Activated CD4-positive, alpha-beta T cell treated with anti-CD3 and anti-CD28 coated beads for 24 hours (primary cell): Measurements from ENCODE around the gene HRG.

Experiments
- DNase-seq, 2 donors: peaks; one replicate each; pipeline ENCODE4 v3.0.0-alpha.2; 2020; ENCODE audit warnings: low read depth in 2 of 2

The HRG gene

DNA sequence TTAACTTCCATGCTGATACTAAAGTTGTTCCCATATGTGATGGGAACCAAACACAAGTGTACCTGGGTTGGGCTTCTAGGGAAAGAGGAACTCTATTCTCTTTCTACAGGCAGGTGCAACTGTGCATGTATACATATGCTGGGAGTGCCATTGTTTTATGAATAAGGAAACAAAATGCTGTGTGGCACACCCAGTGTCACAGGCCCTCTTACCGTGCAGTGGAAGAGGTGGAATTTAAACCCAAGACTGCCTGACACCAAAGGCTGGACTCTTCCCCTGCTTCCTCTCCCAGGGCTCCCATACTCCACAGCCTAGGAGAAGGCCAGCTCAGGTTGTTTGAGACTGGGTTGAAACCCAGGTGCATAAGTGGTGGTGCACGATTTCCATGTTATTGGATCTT lies 27.6 kb upstream of the HRG start:
- DNase-seq = no peak

- DNase-seq = no peak
Observed at GRCh38 chr3:186639778-186640472, 25.9 kb upstream of the HRG start, which contains the start of gene FETUB. Gene FETUB, plus strand, starts transcription at chr3:186640399. Its CDS starts 62 bp downstream, at chr3:186640461.

DNA sequence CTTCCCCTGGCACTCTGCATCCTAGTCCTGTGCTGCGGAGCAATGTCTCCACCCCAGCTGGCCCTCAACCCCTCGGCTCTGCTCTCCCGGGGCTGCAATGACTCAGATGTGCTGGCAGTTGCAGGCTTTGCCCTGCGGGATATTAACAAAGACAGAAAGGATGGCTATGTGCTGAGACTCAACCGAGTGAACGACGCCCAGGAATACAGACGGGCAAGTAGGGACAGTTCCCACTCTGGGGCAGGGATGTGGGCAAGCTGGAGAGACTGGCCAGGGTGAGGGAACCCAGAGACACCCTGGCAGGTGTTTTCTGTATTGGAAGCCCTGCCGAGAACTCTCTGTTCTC lies 25.4 kb upstream of the HRG start:
- DNase-seq = no peak

GRCh38 chr3:186640929-186641328 lies 24.9 kb upstream of the HRG start:
- DNase-seq = no peak

GRCh38 chr3:186642014-186642413 lies 23.8 kb upstream of the HRG start:
- no peak for DNase-seq

DNA sequence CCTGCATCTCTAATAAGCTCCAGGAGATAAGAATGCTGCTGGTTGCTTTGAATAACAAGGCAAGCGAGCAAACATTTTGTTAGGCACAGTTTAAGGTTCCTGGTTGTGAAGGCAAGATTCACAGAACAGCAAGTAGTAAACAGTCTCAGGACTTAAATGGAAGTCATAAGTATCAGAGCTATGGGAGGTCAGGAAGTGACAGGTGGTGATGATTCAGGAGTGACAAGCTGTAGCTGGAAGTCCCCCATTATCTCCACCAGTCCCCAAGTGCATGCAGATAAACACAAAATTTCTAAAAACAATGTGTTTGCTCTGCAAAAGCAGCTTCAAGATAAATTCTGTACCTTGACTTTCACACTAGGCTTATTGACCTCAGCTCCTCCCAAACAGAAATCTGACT lies 22.3 kb upstream of the HRG start:
- no peak for DNase-seq

GRCh38 chr3:186644683-186645082 lies 21.1 kb upstream of the HRG start:
- no peak for DNase-seq

GRCh38 chr3:186646106-186646505 lies 19.7 kb upstream of the HRG start:
- no peak for DNase-seq

DNA sequence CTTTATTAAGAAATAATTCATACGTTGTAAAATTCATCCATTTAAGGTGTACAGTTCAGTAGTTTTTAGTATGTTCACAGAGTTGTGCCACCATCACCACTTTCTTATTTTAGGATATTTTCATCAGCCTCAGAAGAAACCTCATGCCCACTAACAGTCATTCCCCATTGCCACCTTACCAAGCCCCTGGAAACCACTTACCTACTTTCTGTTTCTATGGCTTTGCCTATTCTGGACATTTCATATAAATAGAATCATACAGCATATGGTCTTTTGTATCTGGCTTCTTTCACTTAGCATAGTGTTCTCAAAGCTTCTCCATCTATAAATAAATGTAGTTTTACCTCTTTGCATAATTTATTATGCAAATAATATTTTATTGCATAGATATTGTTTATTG lies 19.0 kb upstream of the HRG start:
- DNase-seq = no peak

- DNase-seq = no peak
Observed at GRCh38 chr3:186648851-186649250, 17.0 kb upstream of the HRG start.

GRCh38 chr3:186651678-186652215 lies 14.1 kb upstream of the HRG start:
- no peak for DNase-seq

GRCh38 chr3:186653080-186653707 lies 12.6 kb upstream of the HRG start:
- DNase-seq = no peak

DNA sequence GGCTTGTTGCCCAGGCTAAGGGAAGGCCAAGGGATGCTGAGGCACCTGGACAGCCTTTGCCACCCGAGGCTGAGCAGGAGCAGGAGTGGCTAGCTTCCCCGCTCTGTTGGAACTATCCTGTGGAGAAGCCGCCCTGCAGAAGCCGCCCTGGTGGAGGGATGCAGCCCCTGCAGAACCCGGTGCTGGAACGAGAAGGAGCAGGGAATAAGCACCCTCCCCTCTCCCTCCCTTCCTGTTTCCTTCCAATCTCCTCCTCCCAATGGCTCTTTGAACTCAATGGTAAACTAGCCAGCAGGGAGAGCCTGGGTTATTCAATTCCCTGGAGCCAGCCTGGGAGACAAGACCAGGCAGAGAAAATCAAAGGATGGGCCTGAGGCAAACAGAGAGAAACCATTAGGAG lies 11.8 kb upstream of the HRG start:
- no peak for DNase-seq

GRCh38 chr3:186663361-186664118 lies 2.3 kb upstream of the HRG start:
- no peak for DNase-seq

DNA sequence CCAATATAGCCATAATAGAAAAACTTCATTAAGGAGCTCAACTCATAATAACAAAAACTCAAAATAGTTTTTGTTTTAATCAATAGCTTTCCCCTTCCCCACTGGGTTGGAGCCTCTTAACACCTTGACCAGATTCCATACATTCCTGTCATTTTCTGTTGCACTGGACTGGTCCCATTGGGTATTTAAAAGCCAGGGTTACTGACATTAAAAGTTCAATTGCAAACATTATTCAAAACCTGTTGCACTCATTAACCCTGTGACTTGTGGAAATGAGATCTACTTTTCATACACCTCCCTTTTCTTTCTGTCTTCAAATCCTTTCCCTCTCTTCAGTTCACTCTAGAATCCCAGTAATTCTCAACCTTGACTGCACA lies 1.7 kb upstream of the HRG start:
- DNase-seq = no peak

DNA sequence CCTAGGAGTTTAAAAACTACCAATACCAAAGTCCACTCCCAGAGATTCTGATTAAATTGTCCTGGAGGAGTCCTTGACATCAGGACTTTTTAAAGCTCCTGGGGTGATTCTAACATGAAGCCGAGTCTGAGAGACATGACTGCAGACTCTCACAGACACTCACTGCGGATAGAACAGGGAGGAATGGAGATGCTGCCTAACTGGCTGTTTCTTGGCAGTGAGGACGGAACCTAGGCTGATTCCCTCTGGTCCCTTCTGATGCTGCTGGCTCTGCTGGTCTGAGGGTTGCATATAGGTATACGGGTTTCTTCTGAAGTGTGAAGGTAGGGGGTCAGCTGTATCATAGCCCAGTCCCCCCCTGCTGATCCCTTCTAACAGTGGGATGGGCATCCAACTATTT lies 1.3 kb upstream of the HRG start:
- DNase-seq = no peak

GRCh38 chr3:186668426-186668825 lies 2.6 kb downstream of the HRG start:
- no peak for DNase-seq

- no peak for DNase-seq
Observed at GRCh38 chr3:186669378-186670084, 3.7 kb downstream of the HRG start.

DNA sequence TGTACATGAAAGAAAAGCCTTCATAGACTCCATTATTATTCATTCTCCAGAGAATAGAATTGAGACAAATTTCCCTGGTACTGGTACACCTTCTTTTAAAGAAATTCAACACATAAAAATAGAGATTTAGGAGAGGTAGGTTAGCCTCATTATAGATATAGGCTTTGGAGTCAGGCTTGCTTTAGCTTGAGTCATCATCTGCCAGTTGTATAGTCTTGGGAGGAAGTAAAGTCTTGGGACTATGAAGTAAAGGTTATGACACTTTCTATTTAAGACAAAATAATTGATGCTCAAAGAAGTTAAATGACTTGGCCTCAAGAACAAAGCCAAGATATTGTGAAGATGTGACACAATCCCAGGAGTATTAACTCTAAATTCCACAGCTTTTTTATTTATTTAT lies 4.3 kb downstream of the HRG start:
- no peak for DNase-seq

DNA sequence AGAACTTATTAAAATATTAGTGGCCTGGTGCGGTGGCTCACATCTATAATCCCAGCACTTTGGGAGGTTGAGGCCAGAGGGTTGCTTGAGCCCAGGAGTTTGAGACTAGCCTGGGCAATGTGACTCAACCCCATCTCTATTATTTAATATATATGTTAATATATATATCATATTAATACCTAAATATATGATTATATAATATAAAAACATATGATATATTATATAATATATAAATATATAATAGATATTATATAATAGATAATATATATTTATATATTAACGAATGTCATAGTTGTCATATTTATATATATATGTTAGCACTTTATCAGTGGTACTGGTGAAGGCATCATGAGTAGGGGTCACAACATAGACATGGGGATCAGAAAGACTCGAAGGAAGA lies 5.2 kb downstream of the HRG start:
- no peak for DNase-seq

DNA sequence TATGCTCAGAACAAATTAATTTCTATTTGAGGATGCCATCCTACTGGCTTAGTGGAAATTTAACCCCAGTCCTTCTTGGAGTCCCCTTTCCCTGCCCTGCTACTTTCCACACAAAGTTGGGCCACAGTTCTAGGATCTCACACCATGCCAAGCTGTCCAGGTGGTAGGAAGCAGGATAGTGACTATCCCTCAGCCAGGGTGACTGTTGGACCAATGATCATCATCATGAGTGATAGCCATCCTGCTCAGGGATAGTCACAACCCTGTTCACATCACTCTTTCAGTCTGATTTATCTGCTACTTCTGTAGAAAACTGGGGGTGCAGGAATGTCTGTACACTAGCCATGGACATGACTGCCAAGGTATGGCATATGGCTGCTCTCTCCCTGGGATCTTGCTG lies 12.8 kb downstream of the HRG start:
- no peak for DNase-seq

DNA sequence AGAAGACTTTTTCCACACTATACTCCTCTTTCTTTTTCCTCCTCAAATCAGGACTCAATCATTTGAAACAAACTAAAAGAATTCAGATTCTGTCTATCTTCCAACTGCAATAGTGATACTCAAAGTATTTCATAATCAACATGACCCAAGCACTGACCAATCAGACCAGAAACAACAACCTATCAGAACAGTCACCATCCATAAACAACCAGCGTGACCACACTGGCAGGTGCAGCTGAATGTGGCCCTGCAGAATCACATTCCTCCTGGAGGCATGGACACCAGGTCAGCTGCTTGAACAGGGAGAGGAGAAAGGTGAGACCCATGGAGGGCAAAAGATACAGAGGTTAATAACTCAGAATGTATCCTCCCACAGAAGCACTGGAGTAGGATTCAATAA lies 13.3 kb downstream of the HRG start:
- DNase-seq = no peak
